Left ventricle myocardium inferior (tissue), 1 donor: ENCODE data around the gene TMEM128. TPM values are rescaled to one million over a fixed set of nuclear protein-coding genes. Genes with fewer than 3 reads are reported as not detected.

ENCODE experiments used
- DNase-seq: peaks from one replicate; pipeline ENCODE4 v3.0.0-alpha.2; 2020
- H3K27ac ChIP-seq: fragments of 200-600 bp; replicated peaks from 2 replicates; pipeline ENCODE4 v1.8.0; 2021
- H3K27me3 ChIP-seq: fragments of 200-600 bp; 2 replicates; pipeline ENCODE4 v1.8.0; 2021; ENCODE audit warnings: low read depth
- H3K36me3 ChIP-seq: fragments of 200-600 bp; 2 replicates; pipeline ENCODE4 v1.8.0; 2021
- H3K4me1 ChIP-seq: fragments of 200-600 bp; 2 replicates; pipeline ENCODE4 v1.8.0; 2021
- H3K4me3 ChIP-seq: fragments of 200-600 bp; 2 replicates; pipeline ENCODE4 v1.8.0; 2021; ENCODE audit warnings: mild to moderate bottlenecking, moderate library complexity
- H3K9me3 ChIP-seq: fragments of 200-600 bp; replicated peaks from 2 replicates; pipeline ENCODE4 v1.8.0; 2021
- CTCF ChIP-seq: fragments of 200-600 bp; IDR thresholded peaks from 2 replicates; pipeline ENCODE4 v1.8.0; 2021; ENCODE audit warnings: antibody characterized with exemption, mild to moderate bottlenecking, borderline replicate concordance
- intact Hi-C: fragments of 100-400 bp; cut with micrococcal nuclease; formaldehyde crosslinking; loops from one replicate; pipeline ENCODE4 v1.11.0; 2022
- total RNA-seq: library from RNA; stranded (reverse); fragmentation: NEBNext Ultra II Directional; extraction: Animal tissue kit (Norgen Biotek cat#: 25700); gene quantifications from one replicate; pipeline ENCODE4 v1.2.1, GENCODE V29; 2021
- donor health status: DM: no; HTN: yes; CAD: no; lungs with severe emphysema.

The TMEM128 gene
- total RNA-seq, 1 donor from 2014 or later, result 9.8 TPM

GRCh38 chr4:4274226-4274625, 26.2 kb upstream of the TMEM128 start:
- Histone ChIP-seq H3K4me3 (no peak overlapping the region), H3K9me3 (no peaks in the 10 kb centered on the region), H3K4me1 (no peaks in the 10 kb centered on the region), H3K36me3 (peaks cover 82% of the 10 kb centered on the region), H3K27ac (no peak overlapping the region), H3K27me3 (no peaks in the 10 kb centered on the region)
- intact Hi-C loops, result no loop called here
- DNase-seq, result no peak
- TF ChIP-seq CTCF, result no peak

DNA sequence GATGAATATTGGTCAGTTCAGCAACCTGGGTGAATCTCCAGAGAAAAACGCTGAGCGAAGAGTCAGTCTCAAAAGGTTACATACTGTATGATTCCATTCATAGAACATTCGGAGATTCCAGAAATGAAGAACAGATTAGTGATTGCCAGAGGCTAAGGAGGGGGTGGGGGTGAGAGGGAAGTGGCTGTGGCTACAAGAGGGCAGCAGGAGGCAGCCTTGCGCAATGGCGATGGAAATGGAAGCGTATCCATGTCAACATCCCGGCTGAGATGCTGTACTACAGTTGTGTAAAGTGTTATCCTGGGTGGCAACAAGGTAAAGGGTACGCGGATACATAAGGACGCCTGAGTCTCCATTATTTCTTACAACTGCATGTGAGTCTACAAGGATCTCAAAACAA, 23.9 kb upstream of the TMEM128 start:
- Histone ChIP-seq H3K9me3 (no peaks in the 10 kb centered on the region), H3K27ac (no peak overlapping the region), H3K4me1 (no peaks in the 10 kb centered on the region), H3K36me3 (peaks cover 83% of the 10 kb centered on the region), H3K4me3 (no peak overlapping the region), H3K27me3 (no peaks in the 10 kb centered on the region)
- no peak for DNase-seq
- TF ChIP-seq CTCF, result no peak
- intact Hi-C loops, result no loop called here

DNA sequence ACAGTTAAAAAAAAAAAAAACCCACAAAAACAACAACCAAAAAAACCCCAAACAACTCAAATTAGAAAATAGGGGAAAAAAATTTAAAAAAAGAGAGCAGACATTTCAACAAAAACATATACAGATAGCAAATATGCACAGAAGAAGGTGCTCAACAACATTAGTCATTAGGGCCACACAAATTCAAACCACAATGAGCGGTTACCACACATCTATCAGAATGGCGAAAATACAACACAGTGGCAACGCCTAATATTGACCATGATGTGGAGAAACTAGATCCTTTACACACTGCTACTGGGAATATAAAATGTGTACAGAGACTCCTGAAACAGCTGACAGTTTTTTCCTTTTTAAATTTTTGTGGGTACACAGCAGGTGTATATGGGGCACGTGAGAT, 22.5 kb upstream of the TMEM128 start:
- no peak overlapping the region for H3K4me3 ChIP-seq
- H3K9me3 ChIP-seq, result no peaks in the 10 kb centered on the region
- DNase-seq, result no peak
- intact Hi-C loops, result no loop called here
- no peak overlapping the region for H3K27ac ChIP-seq
- H3K36me3 ChIP-seq, result peaks cover 75% of the 10 kb centered on the region
- H3K27me3 ChIP-seq, result no peaks in the 10 kb centered on the region
- no peak for TF ChIP-seq CTCF
- H3K4me1 ChIP-seq, result no peaks in the 10 kb centered on the region

- Histone ChIP-seq H3K4me1 (no peaks in the 10 kb centered on the region), H3K4me3 (no peak overlapping the region), H3K9me3 (no peaks in the 10 kb centered on the region), H3K27ac (peak overlapping the region; percentile 25), H3K27me3 (no peaks in the 10 kb centered on the region), H3K36me3 (peaks cover 68% of the 10 kb centered on the region)
- intact Hi-C loops, result no loop called here
- TF ChIP-seq CTCF, result no peak
- DNase-seq, result no peak
Observed at GRCh38 chr4:4269856-4270255, 21.8 kb upstream of the TMEM128 start.

GRCh38 chr4:4269331-4269731, 21.3 kb upstream of the TMEM128 start:
- no peak overlapping the region for H3K4me3 ChIP-seq
- DNase-seq, result no peak
- intact Hi-C loops, result no loop called here

More at GRCh38 chr4:4269331-4269731, 21.3 kb upstream of the TMEM128 start:
- H3K36me3 ChIP-seq, result peaks cover 63% of the 10 kb centered on the region
- no peaks in the 10 kb centered on the region for H3K4me1 ChIP-seq
- H3K9me3 ChIP-seq, result no peaks in the 10 kb centered on the region
- H3K27ac ChIP-seq, result peak overlapping the region; percentile 25
- TF ChIP-seq CTCF, result no peak
- H3K27me3 ChIP-seq, result no peaks in the 10 kb centered on the region
